Vagina (tissue), 2 donors: ENCODE results near the gene REPS2.

Experiments used
- POLR2A ChIP-seq, 2 donors: fragments of 450-650 bp; IDR thresholded peaks; one replicate each; pipeline ENCODE4 v1.6.1; 2017; ENCODE audit warnings: antibody characterized with exemption in 2 of 2, mild to moderate bottlenecking in 2 of 2, moderate library complexity in 2 of 2
- POLR2AphosphoS5 ChIP-seq, 2 donors: sonication (generic); formaldehyde crosslinking; IDR thresholded peaks; one replicate each; pipeline ENCODE4 v1.9.0; 2017; ENCODE audit warnings: antibody characterized with exemption in 2 of 2, mild to moderate bottlenecking in 2 of 2, low read depth in 1 of 2; ENCODE audit not compliant: insufficient read depth in 1 of 2
- TF ChIP-seq, protein P1 (sequence below), 3 experiments: fragments of 450-650 bp in 2 of 3; fragments of 200-600 bp in 1 of 3; sonication (generic) in 1 of 3; IDR thresholded peaks; one replicate each; pipeline ENCODE4 v1.5.1; 2017 to 2019; ENCODE audit warnings: antibody characterized with exemption in 3 of 3, mild to moderate bottlenecking in 2 of 3, moderate library complexity in 2 of 3

DNA sequence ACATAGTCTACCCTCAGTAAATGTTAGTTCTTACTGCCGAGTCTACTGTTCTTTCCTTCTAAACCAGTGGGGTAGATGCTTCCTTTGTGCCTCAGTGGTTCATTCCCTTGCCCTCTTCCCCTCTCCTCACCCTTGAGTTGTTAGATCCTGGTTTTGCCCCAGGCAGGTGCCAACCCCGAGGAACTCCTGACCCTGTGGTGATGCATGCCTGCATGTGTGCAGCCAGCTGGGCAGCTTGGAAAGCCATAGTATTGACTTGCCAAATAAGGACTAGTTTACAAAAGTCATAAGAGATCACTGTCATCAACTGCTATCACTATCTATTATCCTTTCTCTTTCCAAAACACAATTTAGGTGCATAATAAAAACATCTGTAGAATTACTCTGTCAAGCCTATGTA lies 50.9 kb downstream of the REPS2 start:
- TF ChIP-seq, protein P1, sequence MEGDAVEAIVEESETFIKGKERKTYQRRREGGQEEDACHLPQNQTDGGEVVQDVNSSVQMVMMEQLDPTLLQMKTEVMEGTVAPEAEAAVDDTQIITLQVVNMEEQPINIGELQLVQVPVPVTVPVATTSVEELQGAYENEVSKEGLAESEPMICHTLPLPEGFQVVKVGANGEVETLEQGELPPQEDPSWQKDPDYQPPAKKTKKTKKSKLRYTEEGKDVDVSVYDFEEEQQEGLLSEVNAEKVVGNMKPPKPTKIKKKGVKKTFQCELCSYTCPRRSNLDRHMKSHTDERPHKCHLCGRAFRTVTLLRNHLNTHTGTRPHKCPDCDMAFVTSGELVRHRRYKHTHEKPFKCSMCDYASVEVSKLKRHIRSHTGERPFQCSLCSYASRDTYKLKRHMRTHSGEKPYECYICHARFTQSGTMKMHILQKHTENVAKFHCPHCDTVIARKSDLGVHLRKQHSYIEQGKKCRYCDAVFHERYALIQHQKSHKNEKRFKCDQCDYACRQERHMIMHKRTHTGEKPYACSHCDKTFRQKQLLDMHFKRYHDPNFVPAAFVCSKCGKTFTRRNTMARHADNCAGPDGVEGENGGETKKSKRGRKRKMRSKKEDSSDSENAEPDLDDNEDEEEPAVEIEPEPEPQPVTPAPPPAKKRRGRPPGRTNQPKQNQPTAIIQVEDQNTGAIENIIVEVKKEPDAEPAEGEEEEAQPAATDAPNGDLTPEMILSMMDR (IDR thresholded peaks at IDR 0.05) = no peak
- TF ChIP-seq POLR2AphosphoS5 (IDR thresholded peaks at IDR 0.05; ENCODE audit: insufficient read depth in 1 of 2, low read depth in 1 of 2) (no peak), POLR2A (IDR thresholded peaks at IDR 0.05) (no peak)
